ENCODE data around the gene IMPDH1.

- TF ChIP-seq CTCF (conservative IDR thresholded peaks at IDR 0.05; ENCODE audit: low read length), result no peak
- no peak for TF ChIP-seq EZH2phosphoT487 (IDR thresholded peaks at IDR 0.05; ENCODE audit: borderline replicate concordance)
These were observed 21.4 kb upstream of the IMPDH1 start for GRCh38 chr7:128431221-128431620.

Measured in Loucy (cell line).